HG03469 (cell line): ENCODE data around the gene PTGES2.
"Not testable (repeated sequence)": the region's sequence is repeated elsewhere in the genome, so short reads cannot be mapped to it uniquely, and the experiment has no call there.

Source experiments
- ATAC-seq: cut with Tn5 transposase; IDR thresholded peaks from one replicate; pipeline ENCODE4 v1.9.1; 2021; ENCODE audit warnings: mild to moderate bottlenecking, moderate library complexity, moderate number of reproducible peaks; ENCODE audit not compliant: unreplicated experiment

The PTGES2 gene

DNA sequence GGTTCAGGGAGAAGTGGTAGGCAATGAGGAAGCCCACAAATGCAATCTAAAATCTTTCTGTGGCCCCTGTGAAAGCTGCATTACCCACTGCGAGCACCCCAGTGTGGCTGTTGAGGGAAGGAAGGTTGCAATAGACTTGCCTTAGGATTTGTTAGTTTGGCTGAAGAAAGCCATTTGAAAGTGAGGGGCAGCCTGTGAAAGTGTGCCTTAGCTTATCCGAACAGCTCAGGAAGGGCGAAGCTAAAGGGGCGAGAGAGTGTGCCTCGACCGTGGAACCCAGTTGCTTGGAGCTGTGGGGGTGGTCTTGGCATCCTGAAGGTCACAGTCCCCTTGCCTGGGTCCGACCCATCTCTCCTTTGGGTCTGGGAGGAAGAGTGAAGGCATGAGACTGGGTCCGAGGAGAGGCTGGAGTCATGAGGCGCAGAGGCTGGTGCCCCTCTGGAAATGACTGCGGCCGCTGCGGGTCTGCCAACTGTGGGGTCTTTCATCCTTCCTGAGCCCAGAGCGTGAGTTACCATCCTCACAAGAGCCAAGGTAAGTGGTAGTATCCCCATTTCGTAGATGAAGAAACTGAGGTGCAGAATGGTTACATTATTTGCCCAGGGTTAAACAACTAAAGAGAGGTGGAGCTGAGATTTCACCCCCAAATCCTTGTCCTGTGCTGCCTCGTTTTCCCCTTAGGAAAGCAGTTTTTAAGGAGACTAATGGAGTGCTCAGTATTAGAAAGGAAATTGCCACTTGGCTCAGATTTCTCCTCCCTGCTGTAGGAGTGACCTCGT lies 35.1 kb downstream of the PTGES2 start:
- no peak for ATAC-seq

- no peak for ATAC-seq
Observed at GRCh38 chr9:128091571-128091970, 36.0 kb downstream of the PTGES2 start.

DNA sequence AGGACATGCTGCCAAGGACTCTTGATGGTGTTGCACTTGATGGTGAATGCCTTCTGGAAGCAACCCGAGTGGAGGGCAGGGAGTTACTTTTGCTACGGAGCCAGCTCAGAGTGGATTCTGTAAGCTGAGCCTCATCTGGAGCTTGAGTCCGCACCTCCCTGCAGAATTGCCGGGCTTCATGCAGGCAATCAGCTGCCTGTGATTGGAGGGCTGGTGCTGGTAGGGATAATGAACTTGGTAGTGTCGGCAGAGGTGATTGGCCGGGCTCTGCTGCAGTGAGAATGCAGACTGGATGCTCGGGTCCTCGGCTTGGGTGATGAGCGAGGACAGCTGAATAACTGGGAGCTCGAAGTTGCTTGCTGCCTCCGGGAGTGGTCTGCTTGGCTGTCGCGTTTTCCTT lies 36.4 kb downstream of the PTGES2 start:
- ATAC-seq = no peak

GRCh38 chr9:128089299-128089698 lies 38.2 kb downstream of the PTGES2 start:
- ATAC-seq = no peak

GRCh38 chr9:128088253-128088945 lies 39.1 kb downstream of the PTGES2 start:
- ATAC-seq = no peak

GRCh38 chr9:128087262-128087661 lies 40.3 kb downstream of the PTGES2 start:
- no peak for ATAC-seq

DNA sequence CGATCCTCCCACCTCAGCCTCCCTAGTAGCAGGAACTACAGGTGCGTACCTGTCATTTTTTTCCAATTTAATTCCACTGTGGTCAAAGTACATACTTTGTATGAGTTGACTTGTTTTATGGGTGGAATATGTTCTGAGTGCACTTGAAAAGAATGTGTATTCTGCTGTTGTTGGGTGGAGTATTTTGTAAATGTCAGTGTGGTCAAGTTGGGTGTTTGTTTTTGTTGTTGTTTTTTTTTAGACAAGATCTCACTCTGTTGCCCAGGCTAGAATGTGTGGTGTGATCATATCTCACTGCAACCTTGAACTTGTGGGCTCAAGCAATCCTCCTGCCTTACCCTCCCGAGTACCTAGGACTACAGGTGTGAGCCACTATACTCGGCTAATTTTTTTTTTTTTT lies 41.6 kb downstream of the PTGES2 start:
- ATAC-seq = no peak

- ATAC-seq = no peak
Observed at GRCh38 chr9:128084746-128085145, 42.8 kb downstream of the PTGES2 start.

GRCh38 chr9:128082151-128082550 lies 45.4 kb downstream of the PTGES2 start:
- no peak for ATAC-seq

- no peak for ATAC-seq
Observed at GRCh38 chr9:128081056-128081455, 46.5 kb downstream of the PTGES2 start.

GRCh38 chr9:128080206-128080605 lies 47.3 kb downstream of the PTGES2 start:
- no peak for ATAC-seq

DNA sequence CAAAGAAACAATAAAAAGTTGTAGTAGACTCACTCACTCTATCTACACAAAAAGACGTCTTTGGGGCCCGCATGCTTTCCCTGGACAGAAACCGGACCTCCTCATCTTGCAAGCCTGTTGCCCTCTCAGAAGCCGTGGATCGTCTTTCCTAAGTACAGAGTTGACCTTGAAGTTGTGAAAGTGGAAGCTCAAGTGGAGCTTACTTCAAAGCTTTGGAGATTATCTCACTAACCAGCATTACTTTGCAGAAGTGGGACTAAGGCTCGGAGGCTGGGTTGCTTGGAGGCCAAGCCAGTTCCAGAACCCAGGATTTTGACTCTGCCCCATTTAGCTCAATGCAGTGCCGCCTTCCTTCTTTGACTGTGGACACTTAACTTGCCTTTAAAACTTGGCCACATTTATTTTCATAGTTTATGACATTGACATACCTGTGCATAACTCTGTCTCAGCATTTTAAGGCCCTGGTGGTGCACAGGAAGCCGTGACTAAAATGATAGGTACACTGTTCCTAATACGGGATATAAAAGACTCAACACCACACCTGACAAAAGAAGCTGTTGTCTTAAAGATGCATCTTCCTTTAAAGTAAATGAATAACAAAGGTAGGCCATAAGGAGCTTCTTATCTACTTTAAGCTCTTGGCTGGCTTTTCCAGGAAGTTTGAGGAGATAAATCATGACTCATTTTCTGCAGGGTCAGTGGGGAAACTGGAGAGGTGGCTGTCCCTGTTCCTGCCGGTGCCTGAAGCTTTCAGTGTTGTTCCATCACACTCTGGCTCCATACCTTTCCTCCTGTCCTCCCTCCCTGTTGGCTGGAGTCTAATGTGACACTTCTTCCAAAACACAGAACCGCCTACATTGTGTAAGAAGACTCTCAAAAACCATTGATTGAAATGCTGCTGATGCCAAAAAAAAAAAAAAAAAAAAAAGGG lies 48.8 kb downstream of the PTGES2 start:
- ATAC-seq = no peak

DNA sequence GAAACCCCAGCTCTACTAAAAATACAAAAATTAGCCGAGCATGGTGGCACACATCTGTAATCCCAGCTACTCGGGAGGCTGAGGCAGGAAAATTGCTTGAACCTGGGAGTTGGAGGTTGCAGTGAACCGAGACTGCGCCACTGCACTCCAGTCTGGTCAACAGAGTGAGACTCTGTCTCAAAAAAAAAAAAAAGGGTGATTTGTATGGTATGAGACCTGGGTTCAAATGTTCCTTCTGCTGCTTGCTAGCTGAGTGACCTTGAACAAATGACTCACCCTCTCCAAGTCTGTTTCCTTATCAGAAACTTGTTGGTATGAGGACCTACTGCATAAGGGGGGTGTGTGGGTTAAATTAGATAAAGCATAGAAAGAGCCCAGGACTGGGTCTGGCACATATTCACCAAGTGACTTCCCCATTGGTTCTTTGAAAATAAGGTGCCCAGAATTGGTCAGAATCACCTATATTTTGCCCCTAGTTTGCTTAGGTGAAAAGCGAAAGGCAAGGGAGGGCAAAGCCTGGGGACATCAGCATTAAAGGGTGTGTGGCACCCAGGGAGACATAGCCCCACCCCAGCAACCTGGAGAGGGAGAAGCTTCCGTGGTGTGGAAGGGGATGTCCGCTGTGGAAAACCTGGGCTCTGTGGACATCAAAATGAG lies 49.6 kb downstream of the PTGES2 start:
- ATAC-seq = no peak

GRCh38 chr9:128073253-128073886 lies 54.2 kb downstream of the PTGES2 start:
- ATAC-seq = no peak

DNA sequence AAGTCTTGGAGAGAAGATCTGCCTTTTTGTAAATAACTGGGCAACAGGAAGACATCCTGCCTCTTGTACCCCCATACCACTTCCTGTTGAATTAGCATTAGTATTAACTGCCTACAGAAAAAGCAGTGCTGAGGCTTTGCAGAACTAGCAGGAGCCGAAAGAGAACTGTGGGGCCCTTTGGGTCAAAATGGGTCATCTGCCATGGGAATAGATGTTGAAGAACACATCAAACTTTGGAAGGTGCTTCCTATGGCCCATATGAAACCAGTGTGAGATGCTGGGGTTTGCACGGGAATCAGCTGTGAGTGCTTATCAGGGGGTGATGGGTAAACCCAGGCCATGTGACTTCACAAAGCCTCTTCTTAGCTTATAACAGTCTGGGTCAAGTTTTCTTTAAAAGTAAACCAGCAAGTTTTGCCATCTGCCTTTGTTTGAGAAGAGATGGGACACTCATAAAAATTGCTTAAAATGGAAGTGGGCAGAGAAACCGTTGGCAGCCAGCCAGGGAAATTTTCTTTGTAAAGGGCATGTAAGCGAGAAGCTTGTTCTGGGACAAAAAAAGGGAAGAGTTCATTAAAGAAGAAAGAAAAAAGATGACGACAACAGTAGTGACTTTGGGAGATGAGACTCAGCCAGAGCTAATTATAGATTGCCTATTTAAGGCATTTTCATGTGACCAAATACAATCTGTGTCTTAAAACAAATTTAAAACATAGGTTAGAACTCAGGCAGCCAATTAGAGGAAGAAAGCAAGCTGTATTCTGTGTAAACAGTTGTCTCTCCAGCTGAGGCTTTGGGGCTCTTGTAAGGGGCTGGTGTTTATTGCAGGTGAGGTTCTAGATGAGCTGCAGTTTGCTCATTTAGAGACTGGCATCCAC lies 55.1 kb downstream of the PTGES2 start:
- ATAC-seq = no peak

GRCh38 chr9:128071475-128071874 lies 56.1 kb downstream of the PTGES2 start:
- ATAC-seq = not testable (repeated sequence)

DNA sequence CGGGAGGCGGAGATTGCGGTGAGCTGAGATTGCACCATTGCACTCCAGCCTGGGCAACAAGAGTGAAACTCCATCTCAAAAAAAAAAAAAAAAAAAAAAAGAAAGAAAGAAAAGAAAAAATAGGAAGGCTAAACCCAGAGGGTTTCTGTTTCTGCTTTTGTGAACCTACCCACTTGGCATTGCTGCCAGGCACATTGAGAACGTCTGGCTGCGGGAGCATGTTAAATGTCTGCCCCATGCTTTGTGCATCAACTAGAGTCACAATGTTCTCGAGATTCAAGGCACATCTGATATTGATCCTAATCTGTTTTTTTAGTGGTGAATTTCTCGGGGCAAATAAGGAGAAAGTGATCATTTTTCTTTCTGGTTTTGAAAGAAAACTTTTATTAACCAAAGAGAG lies 56.7 kb downstream of the PTGES2 start:
- no peak for ATAC-seq
